T-helper 22 cell (primary cell): Measurements from ENCODE around the gene NAV2.
"Not testable (repeated sequence)": the region's sequence is repeated elsewhere in the genome, so short reads cannot be mapped to it uniquely, and the experiment has no call there.

Source experiments
- DNase-seq: peaks from one replicate; pipeline ENCODE4 v3.0.0-alpha.2; 2020; ENCODE audit warnings: low read depth

The NAV2 gene

GRCh38 chr11:20060181-20060580, 347.5 kb downstream of the NAV2 start:
- DNase-seq: no peak

- DNase-seq: no peak
Measured at GRCh38 chr11:20060647-20061205, 348.1 kb downstream of the NAV2 start.

- DNase-seq: no peak
Measured at GRCh38 chr11:20061776-20062175, 349.1 kb downstream of the NAV2 start.

- DNase-seq: no peak
Measured at GRCh38 chr11:20064961-20065405, 352.3 kb downstream of the NAV2 start.

GRCh38 chr11:20065406-20065805, 352.8 kb downstream of the NAV2 start:
- no peak for DNase-seq

- no peak for DNase-seq
Measured at GRCh38 chr11:20066013-20066782, 353.6 kb downstream of the NAV2 start.

- no peak for DNase-seq
Measured at GRCh38 chr11:20066783-20067156, 354.1 kb downstream of the NAV2 start.

- DNase-seq: no peak
Measured at GRCh38 chr11:20067665-20068064, 355.0 kb downstream of the NAV2 start.

GRCh38 chr11:20068691-20069090, 356.1 kb downstream of the NAV2 start:
- DNase-seq: no peak

GRCh38 chr11:20070459-20070858, 357.8 kb downstream of the NAV2 start:
- DNase-seq: no peak

- no peak for DNase-seq
Measured at GRCh38 chr11:20075627-20076026, 363.0 kb downstream of the NAV2 start.

- no peak for DNase-seq
Measured at GRCh38 chr11:20078846-20079245, 366.2 kb downstream of the NAV2 start.

- DNase-seq: no peak
Measured at GRCh38 chr11:20080032-20080685, 367.5 kb downstream of the NAV2 start.

- DNase-seq: no peak
Measured at GRCh38 chr11:20081336-20081735, 368.7 kb downstream of the NAV2 start.

- DNase-seq: not testable (repeated sequence)
Measured at GRCh38 chr11:20083877-20084276, 371.2 kb downstream of the NAV2 start.

- no peak for DNase-seq
Measured at GRCh38 chr11:20084921-20085814, 372.5 kb downstream of the NAV2 start.

- DNase-seq: no peak
Measured at GRCh38 chr11:20085918-20086317, 373.3 kb downstream of the NAV2 start.

- no peak for DNase-seq
Measured at GRCh38 chr11:20087118-20087521, 374.5 kb downstream of the NAV2 start.

- DNase-seq: no peak
Measured at GRCh38 chr11:20088397-20089225, 376.0 kb downstream of the NAV2 start.

- no peak for DNase-seq
Measured at GRCh38 chr11:20089367-20089766, 376.7 kb downstream of the NAV2 start.
